ENCODE data around the gene PPP6R2.

- no peak for TF ChIP-seq ZBTB7A (IDR thresholded peaks at IDR 0.05; ENCODE audit: low read depth)
- TF ChIP-seq TAF1 (IDR thresholded peaks at IDR 0.05; ENCODE audit: low read depth) = no peak
- no peak for TF ChIP-seq USF1 (IDR thresholded peaks at IDR 0.05)
- no peak for TF ChIP-seq TCF12 (IDR thresholded peaks at IDR 0.05; ENCODE audit: low read depth)
- TF ChIP-seq EP300 (IDR thresholded peaks at IDR 0.05; ENCODE audit: borderline replicate concordance) = no peak
- TF ChIP-seq RAD21 (IDR thresholded peaks at IDR 0.05; ENCODE audit: low read depth) = no peak
- TF ChIP-seq NFIC (IDR thresholded peaks at IDR 0.05) = no peak
- no peak for TF ChIP-seq MAX (IDR thresholded peaks at IDR 0.05)
- TF ChIP-seq YY1 (IDR thresholded peaks at IDR 0.05; ENCODE audit: low read depth) = no peak
- TF ChIP-seq CEBPB (IDR thresholded peaks at IDR 0.05) = no peak
- no peak for TF ChIP-seq REST (IDR thresholded peaks at IDR 0.05; ENCODE audit: low read depth)
- no peak for TF ChIP-seq FOXM1 (IDR thresholded peaks at IDR 0.05; ENCODE audit: borderline replicate concordance, low read depth)
These were observed 98.4 kb downstream of the PPP6R2 start for GRCh38 chr22:50441428-50441993.
